Karpas-422 (cell line): Measurements from ENCODE around the gene PPP1R12B. TPM values are rescaled to one million over a fixed set of nuclear protein-coding genes. Genes with fewer than 3 reads are reported as not detected.
"Not testable (repeated sequence)": the region's sequence is repeated elsewhere in the genome, so short reads cannot be mapped to it uniquely, and the experiment has no call there.

Experiments used
- DNase-seq: peaks from one replicate; pipeline ENCODE4 v3.0.0-alpha.2; 2015
- H2AFZ ChIP-seq: fragments of 200-600 bp; sonication (generic); 2 replicates; pipeline ENCODE4 v1.6.1; 2014; ENCODE audit warnings: antibody characterized with exemption, low read length, mixed read lengths
- H3K27ac ChIP-seq: fragments of 200-600 bp; sonication (generic); 2 replicates; pipeline ENCODE4 v1.5.1; 2014; ENCODE audit warnings: mild to moderate bottlenecking, low read length, moderate library complexity
- H3K27me3 ChIP-seq: fragments of 200-600 bp; sonication (generic); 2 replicates; pipeline ENCODE4 v1.6.1; 2014; ENCODE audit warnings: low read length, mixed read lengths
- H3K36me3 ChIP-seq: fragments of 200-600 bp; sonication (generic); 2 replicates; pipeline ENCODE4 v1.6.1; 2014; ENCODE audit warnings: low read length, mixed read lengths; ENCODE audit not compliant: insufficient read depth
- H3K4me1 ChIP-seq: fragments of 200-600 bp; sonication (generic); 2 replicates; pipeline ENCODE4 v1.6.1; 2014; ENCODE audit warnings: mild to moderate bottlenecking, low read length, mixed read lengths
- H3K4me2 ChIP-seq: fragments of 200-600 bp; sonication (generic); 2 replicates; pipeline ENCODE4 v1.6.1; 2014; ENCODE audit warnings: low read length, low read depth, mild to moderate bottlenecking; ENCODE audit not compliant: poor library complexity, severe bottlenecking
- H3K4me3 ChIP-seq: fragments of 200-600 bp; sonication (generic); 2 replicates; pipeline ENCODE4 v1.5.1; 2014; ENCODE audit warnings: mild to moderate bottlenecking, antibody characterized with exemption, low read length, mixed read lengths
- H3K79me2 ChIP-seq: fragments of 200-600 bp; sonication (generic); 2 replicates; pipeline ENCODE4 v1.6.1; 2014; ENCODE audit warnings: mild to moderate bottlenecking, low read length, mixed read lengths
- H3K9ac ChIP-seq: fragments of 200-600 bp; sonication (generic); 2 replicates; pipeline ENCODE4 v1.6.0; 2014; ENCODE audit warnings: low read length
- H3K9me2 ChIP-seq: fragments of 200-600 bp; sonication (generic), shearing (Covaris generic); replicated peaks from 2 replicates; pipeline ENCODE4 v1.6.0; 2014; ENCODE audit warnings: mild to moderate bottlenecking, low read length, moderate library complexity; ENCODE audit not compliant: insufficient read depth
- H3K9me3 ChIP-seq: fragments of 300-700, 200-600 bp; sonication (generic); 2 replicates; pipeline ENCODE4 v1.6.1; 2014; ENCODE audit warnings: low read length, mixed read lengths
- H4K20me1 ChIP-seq: fragments of 200-600 bp; sonication (generic); 2 replicates; pipeline ENCODE4 v1.6.1; 2014; ENCODE audit warnings: mild to moderate bottlenecking, antibody characterized with exemption, low read length, low read depth; ENCODE audit not compliant: insufficient read depth
- total RNA-seq: library from RNA; depleted of rRNA; stranded (reverse); fragments of >200 nt; shearing (Covaris generic); gene quantifications from 2 replicates; pipeline ENCODE4 v1.2.3, GENCODE V29; 2014; ENCODE audit warnings: low replicate concordance

PPP1R12B gene
- total RNA-seq, 1 experiment from 2014 or later = 8.4 TPM

- no peaks in the 10 kb centered on the region for H3K36me3 ChIP-seq
- no peaks in the 10 kb centered on the region for H3K9me2 ChIP-seq
- H3K4me1 ChIP-seq = peaks cover 17% of the 10 kb centered on the region
- H3K9me3 ChIP-seq = no peaks in the 10 kb centered on the region
- H3K27ac ChIP-seq = peak overlapping the region; percentile 48; the same call in 1 of the 2 replicates
- H3K9ac ChIP-seq = 0 out of 2 replicates have a peak overlapping the region, but pooled peaks have one; percentile 17
- H2AFZ ChIP-seq = peak overlapping the region; percentile 21; the same call in 1 of the 2 replicates
- peak overlapping the region; percentile 54 for H3K4me2 ChIP-seq
- H3K79me2 ChIP-seq = no peaks in the 10 kb centered on the region
- H4K20me1 ChIP-seq = no peaks in the 10 kb centered on the region
- peak overlapping the region; percentile 5; the same call in 1 of the 2 replicates for H3K4me3 ChIP-seq
- peak; percentile 79 for DNase-seq
- no peaks in the 10 kb centered on the region for H3K27me3 ChIP-seq
Measured at GRCh38 chr1:202553560-202554038, 205.1 kb downstream of the PPP1R12B start.

- H3K9me2 ChIP-seq, H3K9me3 ChIP-seq, H2AFZ ChIP-seq, H3K9ac ChIP-seq, H3K4me3 ChIP-seq, H3K27me3 ChIP-seq, DNase-seq, H3K4me2 ChIP-seq, H4K20me1 ChIP-seq, H3K36me3 ChIP-seq, H3K27ac ChIP-seq, H3K79me2 ChIP-seq: not testable (repeated sequence)
- peaks cover 17% of the 10 kb centered on the region for H3K4me1 ChIP-seq
Measured at GRCh38 chr1:202554619-202555018, 206.1 kb downstream of the PPP1R12B start.

- H3K9ac ChIP-seq, H3K27ac ChIP-seq, H2AFZ ChIP-seq, H3K4me2 ChIP-seq, H3K9me3 ChIP-seq, H4K20me1 ChIP-seq, DNase-seq, H3K36me3 ChIP-seq, H3K9me2 ChIP-seq, H3K27me3 ChIP-seq, H3K4me3 ChIP-seq, H3K79me2 ChIP-seq: not testable (repeated sequence)
- peaks cover 17% of the 10 kb centered on the region for H3K4me1 ChIP-seq
Measured at GRCh38 chr1:202556037-202556436, 207.5 kb downstream of the PPP1R12B start.

GRCh38 chr1:202557662-202558061 lies 209.2 kb downstream of the PPP1R12B start:
- not testable (repeated sequence) for H2AFZ ChIP-seq, H3K27ac ChIP-seq, H3K79me2 ChIP-seq, H3K9me2 ChIP-seq, H3K27me3 ChIP-seq, H3K4me2 ChIP-seq, DNase-seq, H3K36me3 ChIP-seq, H3K9ac ChIP-seq, H3K9me3 ChIP-seq, H4K20me1 ChIP-seq, H3K4me3 ChIP-seq
- H3K4me1 ChIP-seq = peaks cover 17% of the 10 kb centered on the region

- H3K9ac ChIP-seq = no peak overlapping the region
- no peaks in the 10 kb centered on the region for H3K36me3 ChIP-seq
- H3K27ac ChIP-seq = no peak overlapping the region
- peaks cover 2% of the 10 kb centered on the region; the same call in 1 of the 2 replicates for H4K20me1 ChIP-seq
- no peaks in the 10 kb centered on the region for H3K79me2 ChIP-seq
- no peak overlapping the region for H3K4me3 ChIP-seq
- no peak overlapping the region for H2AFZ ChIP-seq
- H3K27me3 ChIP-seq = no peaks in the 10 kb centered on the region
- H3K4me2 ChIP-seq = no peak overlapping the region
- no peaks in the 10 kb centered on the region for H3K9me2 ChIP-seq
- no peaks in the 10 kb centered on the region for H3K9me3 ChIP-seq
- DNase-seq = no peak
- H3K4me1 ChIP-seq = no peaks in the 10 kb centered on the region
Measured at GRCh38 chr1:202561240-202561639, 212.7 kb downstream of the PPP1R12B start.

GRCh38 chr1:202561726-202562443 lies 213.4 kb downstream of the PPP1R12B start:
- DNase-seq = no peak
- Histone ChIP-seq H3K9me2 (no peaks in the 10 kb centered on the region), H3K36me3 (no peaks in the 10 kb centered on the region), H3K79me2 (no peaks in the 10 kb centered on the region), H2AFZ (no peak overlapping the region), H4K20me1 (peaks cover 2% of the 10 kb centered on the region; the same call in 1 of the 2 replicates), H3K27me3 (no peaks in the 10 kb centered on the region), H3K9me3 (no peaks in the 10 kb centered on the region), H3K4me3 (no peak overlapping the region), H3K4me2 (no peak overlapping the region), H3K4me1 (no peaks in the 10 kb centered on the region), H3K9ac (no peak overlapping the region), H3K27ac (no peak overlapping the region)

GRCh38 chr1:202562444-202563060 lies 214.1 kb downstream of the PPP1R12B start:
- Histone ChIP-seq H4K20me1 (peaks cover 2% of the 10 kb centered on the region; the same call in 1 of the 2 replicates), H3K4me1 (no peaks in the 10 kb centered on the region), H2AFZ (no peak overlapping the region), H3K27me3 (no peaks in the 10 kb centered on the region), H3K4me2 (no peak overlapping the region), H3K9me2 (no peaks in the 10 kb centered on the region), H3K9me3 (no peaks in the 10 kb centered on the region), H3K36me3 (no peaks in the 10 kb centered on the region), H3K79me2 (no peaks in the 10 kb centered on the region), H3K9ac (no peak overlapping the region), H3K4me3 (no peak overlapping the region), H3K27ac (no peak overlapping the region)
- no peak for DNase-seq

- no peak overlapping the region for H3K9ac ChIP-seq
Measured at GRCh38 chr1:202563818-202564217, 215.3 kb downstream of the PPP1R12B start.

More at GRCh38 chr1:202563818-202564217, 215.3 kb downstream of the PPP1R12B start:
- no peaks in the 10 kb centered on the region for H3K9me3 ChIP-seq
- no peak overlapping the region for H3K27ac ChIP-seq
- H3K79me2 ChIP-seq = no peaks in the 10 kb centered on the region
- no peaks in the 10 kb centered on the region for H3K36me3 ChIP-seq
- DNase-seq = no peak
- no peak overlapping the region for H2AFZ ChIP-seq
- no peaks in the 10 kb centered on the region for H3K4me1 ChIP-seq
- H3K27me3 ChIP-seq = no peaks in the 10 kb centered on the region
- no peak overlapping the region for H3K4me2 ChIP-seq
- peaks cover 2% of the 10 kb centered on the region; the same call in 1 of the 2 replicates for H4K20me1 ChIP-seq
- no peak overlapping the region for H3K4me3 ChIP-seq
- H3K9me2 ChIP-seq = no peaks in the 10 kb centered on the region
